ENCODE results near the gene TSEN2.

The TSEN2 gene

GRCh38 chr3:12557473-12558100 is 73.3 kb downstream of the TSEN2 start:
- DNase-seq = no peak

GRCh38 chr3:12558706-12559105 is 74.4 kb downstream of the TSEN2 start:
- no peak for DNase-seq

- DNase-seq = no peak
These were observed 75.2 kb downstream of the TSEN2 start for GRCh38 chr3:12559520-12559919.

GRCh38 chr3:12560505-12561190 is 76.4 kb downstream of the TSEN2 start:
- no peak for DNase-seq

GRCh38 chr3:12561397-12561796 is 77.1 kb downstream of the TSEN2 start:
- DNase-seq = no peak

GRCh38 chr3:12562451-12562850 is 78.2 kb downstream of the TSEN2 start:
- DNase-seq = no peak

GRCh38 chr3:12566976-12567375 is 82.7 kb downstream of the TSEN2 start:
- DNase-seq = no peak

GRCh38 chr3:12568747-12569146 is 84.5 kb downstream of the TSEN2 start:
- no peak for DNase-seq

GRCh38 chr3:12569836-12570235 is 85.6 kb downstream of the TSEN2 start:
- DNase-seq = no peak

- no peak for DNase-seq
These were observed 87.7 kb downstream of the TSEN2 start for GRCh38 chr3:12571986-12572385.

GRCh38 chr3:12574131-12574530 is 89.9 kb downstream of the TSEN2 start:
- DNase-seq = no peak

- no peak for DNase-seq
These were observed 90.4 kb downstream of the TSEN2 start for GRCh38 chr3:12574661-12575060.

GRCh38 chr3:12577379-12577778 is 93.1 kb downstream of the TSEN2 start:
- no peak for DNase-seq

GRCh38 chr3:12578742-12579141 is 94.5 kb downstream of the TSEN2 start:
- DNase-seq = no peak

GRCh38 chr3:12579456-12579855 is 95.2 kb downstream of the TSEN2 start:
- no peak for DNase-seq

- no peak for DNase-seq
These were observed 95.6 kb downstream of the TSEN2 start for GRCh38 chr3:12579905-12580304.

GRCh38 chr3:12582730-12583129 is 98.5 kb downstream of the TSEN2 start:
- no peak for DNase-seq

Data from SHP77 (cell line).